ENCODE results near the gene ATP2C2.

ATP2C2 gene

GRCh38 chr16:84446084-84446483 is 77.7 kb downstream of the ATP2C2 start:
- Histone ChIP-seq H3K27me3 (ENCODE audit: insufficient read depth, poor library complexity, severe bottlenecking) (peaks cover 15% of the 10 kb centered on the region), H3K27ac (replicated peaks) (no peak overlapping the region), H3K4me3 (replicated peaks; ENCODE audit: insufficient read depth, low read length) (no peak overlapping the region)
- TF ChIP-seq GABPA (IDR thresholded peaks at IDR 0.05; ENCODE audit: low read depth) (no peak), POLR2AphosphoS5 (IDR thresholded peaks at IDR 0.05; ENCODE audit: low read depth) (no peak), REST (IDR thresholded peaks at IDR 0.05; ENCODE audit: insufficient replicate concordance, low read depth) (no peak), SPI1 (IDR thresholded peaks at IDR 0.05; ENCODE audit: borderline replicate concordance, low read depth) (no peak), CTCF (IDR thresholded peaks at IDR 0.05; ENCODE audit: insufficient read depth, low read length) (no peak)
- no peak for DNase-seq (ENCODE audit: low read depth in 1 of 2, low spot score in 1 of 2)

- no peak for TF ChIP-seq CTCF (IDR thresholded peaks at IDR 0.05; ENCODE audit: insufficient read depth, low read length)
- no peak for TF ChIP-seq SPI1 (IDR thresholded peaks at IDR 0.05; ENCODE audit: borderline replicate concordance, low read depth)
- TF ChIP-seq GABPA (IDR thresholded peaks at IDR 0.05; ENCODE audit: low read depth): no peak
- no peak for TF ChIP-seq REST (IDR thresholded peaks at IDR 0.05; ENCODE audit: insufficient replicate concordance, low read depth)
- no peak for TF ChIP-seq POLR2AphosphoS5 (IDR thresholded peaks at IDR 0.05; ENCODE audit: low read depth)
- Histone ChIP-seq H3K4me3 (replicated peaks; ENCODE audit: insufficient read depth, low read length) (no peak overlapping the region), H3K27me3 (ENCODE audit: insufficient read depth, poor library complexity, severe bottlenecking) (peaks cover 15% of the 10 kb centered on the region), H3K27ac (replicated peaks) (no peak overlapping the region)
- no peak for DNase-seq (ENCODE audit: low read depth in 1 of 2, low spot score in 1 of 2)
Observed at GRCh38 chr16:84446596-84447392, 78.5 kb downstream of the ATP2C2 start.

- DNase-seq (ENCODE audit: low read depth in 1 of 2, low spot score in 1 of 2): no peak
- no peak overlapping the region for H3K27ac ChIP-seq (replicated peaks)
- TF ChIP-seq CTCF (IDR thresholded peaks at IDR 0.05; ENCODE audit: insufficient read depth, low read length) (no peak), SPI1 (IDR thresholded peaks at IDR 0.05; ENCODE audit: borderline replicate concordance, low read depth) (no peak), REST (IDR thresholded peaks at IDR 0.05; ENCODE audit: insufficient replicate concordance, low read depth) (no peak), GABPA (IDR thresholded peaks at IDR 0.05; ENCODE audit: low read depth) (no peak), POLR2AphosphoS5 (IDR thresholded peaks at IDR 0.05; ENCODE audit: low read depth) (no peak)
- H3K27me3 ChIP-seq (ENCODE audit: insufficient read depth, poor library complexity, severe bottlenecking): peaks cover 8% of the 10 kb centered on the region
- no peak overlapping the region for H3K4me3 ChIP-seq (replicated peaks; ENCODE audit: insufficient read depth, low read length)
Observed at GRCh38 chr16:84448444-84448843, 80.1 kb downstream of the ATP2C2 start.

All from HL-60 (cell line).